ENCODE measurements around the gene KRTAP10-5.

KRTAP10-5 gene

GRCh38 chr21:44619886-44620285 is 39.5 kb upstream of the KRTAP10-5 start:
- ChIA-PET POLR2A (ENCODE audit: low non-redundant PET) (no interaction called here), CTCF (no interaction called here)
- H3K27ac ChIP-seq: no peak overlapping the region
- no peak for DNase-seq (ENCODE audit: low spot score)
- no peak for TF ChIP-seq CTCF (conservative IDR thresholded peaks at IDR 0.05; ENCODE audit: low read depth)

- POLR2A ChIA-PET (ENCODE audit: low non-redundant PET): no interaction called here
- no peak for DNase-seq (ENCODE audit: low spot score)
- CTCF ChIA-PET: interaction anchor here (1.0 kb wide), 1 partner anchor 174 kb away, joined by 4 read pairs; no protein-coding TSS in a partner anchor
- H3K27ac ChIP-seq: no peak overlapping the region
- TF ChIP-seq CTCF (conservative IDR thresholded peaks at IDR 0.05; ENCODE audit: low read depth): no peak
Measured at GRCh38 chr21:44618909-44619308, 38.5 kb upstream of the KRTAP10-5 start.

- no peak for TF ChIP-seq CTCF (conservative IDR thresholded peaks at IDR 0.05; ENCODE audit: low read depth)
- ChIA-PET POLR2A (ENCODE audit: low non-redundant PET) (no interaction called here), CTCF (interaction anchor here (0.6 to 1.0 kb wide), 2 partner anchors 21 to 175 kb away, joined by 4 to 10 read pairs; no protein-coding TSS in a partner anchor)
- no peak overlapping the region for H3K27ac ChIP-seq
- DNase-seq (ENCODE audit: low spot score): no peak
Measured at GRCh38 chr21:44618504-44618903, 38.1 kb upstream of the KRTAP10-5 start.

GRCh38 chr21:44617071-44617501 is 36.7 kb upstream of the KRTAP10-5 start:
- TF ChIP-seq CTCF (conservative IDR thresholded peaks at IDR 0.05; ENCODE audit: low read depth): no peak
- H3K27ac ChIP-seq: no peak overlapping the region
- ChIA-PET CTCF (interaction anchor here (0.6 to 0.7 kb wide), 2 partner anchors 26 to 908 kb away, joined by 3 to 7 read pairs; no protein-coding TSS in a partner anchor), POLR2A (ENCODE audit: low non-redundant PET) (no interaction called here)
- no peak for DNase-seq (ENCODE audit: low spot score)

- DNase-seq (ENCODE audit: low spot score): peak; percentile 9
- CTCF ChIA-PET: no interaction called here
- TF ChIP-seq CTCF (conservative IDR thresholded peaks at IDR 0.05; ENCODE audit: low read depth): no peak
- POLR2A ChIA-PET (ENCODE audit: low non-redundant PET): no interaction called here
- H3K27ac ChIP-seq: no peak overlapping the region
Measured at GRCh38 chr21:44616591-44616926, 36.2 kb upstream of the KRTAP10-5 start.

- no peak overlapping the region for H3K27ac ChIP-seq
Measured at GRCh38 chr21:44615911-44616590, 35.6 kb upstream of the KRTAP10-5 start.

More at GRCh38 chr21:44615911-44616590, 35.6 kb upstream of the KRTAP10-5 start:
- CTCF ChIA-PET: interaction anchor here (0.6 kb wide), 1 partner anchor 33 kb away, joined by 3 read pairs; no protein-coding TSS in a partner anchor
- TF ChIP-seq CTCF (conservative IDR thresholded peaks at IDR 0.05; ENCODE audit: low read depth): no peak
- POLR2A ChIA-PET (ENCODE audit: low non-redundant PET): no interaction called here
- DNase-seq (ENCODE audit: low spot score): no peak

Measured in RWPE1 (cell line).